OCI-LY1 (cell line): ENCODE data around the gene CCDC127.

Source experiments
- H2AFZ ChIP-seq: fragments of 200-600 bp; sonication (generic), shearing (Covaris generic); 2 replicates; pipeline ENCODE4 v1.6.0; 2014; ENCODE audit warnings: antibody characterized with exemption, mild to moderate bottlenecking, low read length
- H3F3A ChIP-seq: fragments of 200-600 bp; sonication (generic), shearing (Covaris generic); 2 replicates; pipeline ENCODE4 v1.6.0; 2014; ENCODE audit warnings: mild to moderate bottlenecking, antibody characterized with exemption, low read length, moderate library complexity; ENCODE audit not compliant: insufficient read depth
- H3K27ac ChIP-seq: fragments of 200-600 bp; sonication (generic); 2 replicates; pipeline ENCODE4 v1.5.1; 2014; ENCODE audit warnings: low read length, mixed run types, mild to moderate bottlenecking, low read depth; ENCODE audit not compliant: poor library complexity, severe bottlenecking
- H3K27me3 ChIP-seq: fragments of 200-600 bp; sonication (generic); 2 replicates; pipeline ENCODE4 v1.6.0; 2014; ENCODE audit warnings: antibody characterized with exemption, mild to moderate bottlenecking, low read length, moderate library complexity; ENCODE audit not compliant: insufficient read depth
- H3K36me3 ChIP-seq: fragments of 200-600 bp; sonication (generic); 2 replicates; pipeline ENCODE4 v1.6.1; 2014; ENCODE audit warnings: mild to moderate bottlenecking, antibody characterized with exemption, low read length, moderate library complexity, mixed read lengths; ENCODE audit not compliant: insufficient read depth
- H3K4me1 ChIP-seq: fragments of 200-600 bp; sonication (generic); 2 replicates; pipeline ENCODE4 v1.5.1; 2014; ENCODE audit warnings: mild to moderate bottlenecking, low read length, moderate library complexity; ENCODE audit not compliant: insufficient read depth, severe bottlenecking
- H3K4me2 ChIP-seq: fragments of 200-600 bp; sonication (generic), shearing (Covaris generic); 2 replicates; pipeline ENCODE4 v1.6.1; 2014; ENCODE audit warnings: low read length
- H3K4me3 ChIP-seq: fragments of 200-600 bp; sonication (generic); 2 replicates; pipeline ENCODE4 v1.5.1; 2014; ENCODE audit warnings: low read length, low read depth, mild to moderate bottlenecking, mixed read lengths; ENCODE audit not compliant: poor library complexity, severe bottlenecking
- H3K79me2 ChIP-seq: fragments of 200-600 bp; shearing (Covaris generic); 2 replicates; pipeline ENCODE4 v1.6.1; 2016; ENCODE audit warnings: mixed run types, low read length, mixed read lengths; ENCODE audit not compliant: insufficient read depth
- H3K9ac ChIP-seq: fragments of 200-600 bp; sonication (generic), shearing (Covaris generic); 2 replicates; pipeline ENCODE4 v1.6.1; 2014; ENCODE audit warnings: mild to moderate bottlenecking, low read length, mixed read lengths
- H3K9me2 ChIP-seq: fragments of 200-600 bp; sonication (generic), shearing (Covaris generic); 2 replicates; pipeline ENCODE4 v1.6.1; 2014; ENCODE audit warnings: low read depth, mild to moderate bottlenecking, low read length, mixed read lengths
- H3K9me3 ChIP-seq: fragments of 200-600 bp; shearing (Covaris generic); 2 replicates; pipeline ENCODE4 v1.6.1; 2014; ENCODE audit warnings: low read length, mixed read lengths
- H4K20me1 ChIP-seq: fragments of 200-600 bp; sonication (generic), shearing (Covaris generic); 2 replicates; pipeline ENCODE4 v1.6.0; 2016; ENCODE audit warnings: mild to moderate bottlenecking, low read length; ENCODE audit not compliant: insufficient read depth
- EZH2 ChIP-seq: fragments of 200-600 bp; sonication (generic), shearing (Covaris generic); IDR thresholded peaks from 2 replicates; pipeline ENCODE4 v1.8.0; 2017; ENCODE audit warnings: borderline replicate concordance, mixed run types, mild to moderate bottlenecking, antibody characterized with exemption, low read length, moderate library complexity, mixed read lengths
- TF ChIP-seq, protein P1 (sequence below): fragments of 200-600 bp; sonication (generic), shearing (Covaris generic); IDR thresholded peaks from 2 replicates; pipeline ENCODE4 v1.5.1; 2017; ENCODE audit warnings: mild to moderate bottlenecking, antibody characterized with exemption, low read length, moderate library complexity, mixed read lengths

The CCDC127 gene

DNA sequence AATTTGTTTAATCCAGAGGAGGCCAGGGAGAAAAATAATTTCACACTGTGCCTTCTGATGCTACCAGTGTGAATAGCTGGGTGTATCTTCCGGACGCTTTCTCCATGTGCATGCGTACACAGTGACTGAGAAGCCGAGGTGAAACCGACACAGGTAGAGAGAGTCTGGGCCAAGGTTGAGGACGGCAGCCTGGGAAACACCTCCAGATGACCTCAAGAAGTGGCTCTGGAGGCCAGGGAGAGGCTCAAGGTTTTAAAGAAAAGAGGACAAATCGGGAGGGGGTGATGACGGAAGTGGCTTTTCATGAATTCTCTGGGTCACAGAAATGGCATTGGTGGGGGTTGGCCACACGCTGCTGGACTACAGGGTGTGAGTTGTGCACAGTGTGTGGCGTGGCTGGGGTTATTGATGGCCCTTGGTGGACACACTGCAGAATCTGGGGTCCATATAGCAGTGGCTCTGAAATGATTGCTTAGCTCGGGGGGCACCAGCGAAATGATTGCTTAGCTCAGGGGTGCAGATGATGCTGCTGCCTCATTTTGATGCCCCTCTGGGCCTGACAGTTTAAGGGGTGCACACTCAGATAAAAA is 60.7 kb downstream of the CCDC127 start:
- H2AFZ ChIP-seq, result no peak overlapping the region
- no peaks in the 10 kb centered on the region for H3K36me3 ChIP-seq
- H3K4me3 ChIP-seq, result no peak overlapping the region
- H3K27ac ChIP-seq, result no peak overlapping the region
- no peak overlapping the region for H3K4me2 ChIP-seq
- TF ChIP-seq EZH2, result no peak
- TF ChIP-seq, protein P1, sequence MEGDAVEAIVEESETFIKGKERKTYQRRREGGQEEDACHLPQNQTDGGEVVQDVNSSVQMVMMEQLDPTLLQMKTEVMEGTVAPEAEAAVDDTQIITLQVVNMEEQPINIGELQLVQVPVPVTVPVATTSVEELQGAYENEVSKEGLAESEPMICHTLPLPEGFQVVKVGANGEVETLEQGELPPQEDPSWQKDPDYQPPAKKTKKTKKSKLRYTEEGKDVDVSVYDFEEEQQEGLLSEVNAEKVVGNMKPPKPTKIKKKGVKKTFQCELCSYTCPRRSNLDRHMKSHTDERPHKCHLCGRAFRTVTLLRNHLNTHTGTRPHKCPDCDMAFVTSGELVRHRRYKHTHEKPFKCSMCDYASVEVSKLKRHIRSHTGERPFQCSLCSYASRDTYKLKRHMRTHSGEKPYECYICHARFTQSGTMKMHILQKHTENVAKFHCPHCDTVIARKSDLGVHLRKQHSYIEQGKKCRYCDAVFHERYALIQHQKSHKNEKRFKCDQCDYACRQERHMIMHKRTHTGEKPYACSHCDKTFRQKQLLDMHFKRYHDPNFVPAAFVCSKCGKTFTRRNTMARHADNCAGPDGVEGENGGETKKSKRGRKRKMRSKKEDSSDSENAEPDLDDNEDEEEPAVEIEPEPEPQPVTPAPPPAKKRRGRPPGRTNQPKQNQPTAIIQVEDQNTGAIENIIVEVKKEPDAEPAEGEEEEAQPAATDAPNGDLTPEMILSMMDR, result no peak
- H3K4me1 ChIP-seq, result peaks cover 3% of the 10 kb centered on the region
- no peak overlapping the region for H3K9ac ChIP-seq
- H3F3A ChIP-seq, result no peaks in the 10 kb centered on the region
- H4K20me1 ChIP-seq, result no peaks in the 10 kb centered on the region
- no peaks in the 10 kb centered on the region for H3K9me2 ChIP-seq
- peaks cover 4% of the 10 kb centered on the region; the same call in 1 of the 2 replicates for H3K27me3 ChIP-seq
- H3K79me2 ChIP-seq, result no peaks in the 10 kb centered on the region
- no peaks in the 10 kb centered on the region for H3K9me3 ChIP-seq

DNA sequence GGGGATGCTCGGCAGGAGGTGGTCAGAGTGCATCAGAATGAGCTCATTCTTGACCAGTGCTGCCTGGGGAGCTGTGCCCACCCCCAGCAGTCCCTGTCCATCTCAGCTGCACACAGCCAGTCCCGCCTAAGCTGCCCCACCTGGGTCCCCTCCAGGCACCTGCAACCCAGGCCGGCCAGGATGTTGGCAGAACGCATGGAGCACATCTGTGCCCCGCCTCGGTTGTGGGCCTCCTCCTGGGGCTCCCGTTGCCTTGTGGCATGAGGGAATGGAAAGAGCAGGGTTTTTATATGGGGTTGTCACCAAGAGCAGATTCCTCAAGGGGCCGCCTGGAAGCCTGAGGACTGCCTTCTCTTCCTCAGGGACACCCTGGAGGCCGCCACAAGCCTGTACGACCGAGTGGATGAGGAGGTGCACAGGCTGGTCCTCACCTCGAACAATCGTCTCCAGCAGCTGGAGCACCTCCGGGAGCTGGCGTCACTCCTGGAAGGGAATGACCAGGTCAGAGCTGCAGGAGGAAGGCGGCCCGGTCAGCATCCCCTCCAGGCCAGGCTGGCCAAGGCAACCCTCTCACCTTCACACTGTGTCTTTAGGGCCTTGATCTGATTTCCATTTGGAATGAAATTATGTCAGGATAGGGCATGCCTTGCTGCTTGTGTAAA is 61.4 kb downstream of the CCDC127 start:
- Histone ChIP-seq H3K4me1 (peaks cover 3% of the 10 kb centered on the region), H4K20me1 (no peaks in the 10 kb centered on the region), H3K79me2 (no peaks in the 10 kb centered on the region), H2AFZ (no peak overlapping the region), H3K9me2 (no peaks in the 10 kb centered on the region), H3K27me3 (peaks cover 4% of the 10 kb centered on the region; the same call in 1 of the 2 replicates), H3K9ac (no peak overlapping the region), H3K36me3 (no peaks in the 10 kb centered on the region), H3K27ac (no peak overlapping the region), H3K4me2 (no peak overlapping the region), H3F3A (no peaks in the 10 kb centered on the region), H3K9me3 (no peaks in the 10 kb centered on the region), H3K4me3 (no peak overlapping the region)
- TF ChIP-seq EZH2, result no peak
- TF ChIP-seq, protein P1, result no peak

DNA sequence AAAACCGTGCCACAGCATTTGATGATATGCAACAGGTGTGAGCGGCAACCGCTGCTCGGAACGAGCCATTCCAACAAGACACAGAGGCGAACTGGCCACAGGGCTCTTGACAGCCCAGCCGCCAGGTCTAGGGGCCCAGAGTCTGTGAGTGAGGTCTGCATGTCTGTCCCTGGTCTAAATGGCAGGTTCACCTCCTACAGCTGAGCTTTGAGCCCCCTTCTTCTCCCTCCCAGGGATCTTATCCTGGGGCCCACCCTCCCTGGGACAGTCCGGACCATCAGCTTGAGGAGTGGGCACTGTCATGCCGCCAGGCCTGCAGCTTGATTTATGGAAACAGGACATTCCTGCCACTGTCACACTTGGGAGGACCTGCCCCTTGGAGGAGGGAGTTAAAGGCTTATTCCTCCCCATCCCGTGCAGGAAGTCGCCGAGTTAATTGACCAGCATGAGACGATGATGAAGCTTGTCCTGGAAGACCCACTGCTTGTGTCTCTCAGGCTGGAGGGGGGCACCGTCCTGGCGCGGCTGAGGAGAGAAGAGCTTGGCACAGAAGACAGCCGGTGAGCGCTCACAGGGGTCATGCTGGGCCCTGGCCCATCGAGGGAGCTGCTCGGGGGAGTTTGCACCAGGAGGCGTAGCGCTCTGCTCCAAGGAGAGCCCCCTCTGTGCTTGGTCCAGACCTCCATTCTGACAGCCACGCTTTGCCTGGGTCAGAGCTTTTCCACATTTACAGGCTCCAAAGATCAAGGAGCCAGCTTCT is 62.1 kb downstream of the CCDC127 start:
- TF ChIP-seq, protein P1, result no peak
- no peak for TF ChIP-seq EZH2
- no peaks in the 10 kb centered on the region for H3K9me3 ChIP-seq
- peaks cover under 1% of the 10 kb centered on the region; the same call in 1 of the 2 replicates for H3K27me3 ChIP-seq
- no peak overlapping the region for H3K4me2 ChIP-seq
- no peaks in the 10 kb centered on the region for H3K79me2 ChIP-seq
- no peak overlapping the region for H3K4me3 ChIP-seq
- no peak overlapping the region for H2AFZ ChIP-seq
- no peak overlapping the region for H3K27ac ChIP-seq
- peaks cover 3% of the 10 kb centered on the region for H3K4me1 ChIP-seq
- no peaks in the 10 kb centered on the region for H3F3A ChIP-seq
- H3K9me2 ChIP-seq, result no peaks in the 10 kb centered on the region
- no peaks in the 10 kb centered on the region for H3K36me3 ChIP-seq
- no peaks in the 10 kb centered on the region for H4K20me1 ChIP-seq
- H3K9ac ChIP-seq, result no peak overlapping the region
